ENCODE data around the gene IAH1. TPM values are rescaled to one million over a fixed set of nuclear protein-coding genes. Genes with fewer than 3 reads are reported as not detected.

Gene IAH1
- total RNA-seq, 1 donor from 2014 or later: 24.4 TPM

DNA sequence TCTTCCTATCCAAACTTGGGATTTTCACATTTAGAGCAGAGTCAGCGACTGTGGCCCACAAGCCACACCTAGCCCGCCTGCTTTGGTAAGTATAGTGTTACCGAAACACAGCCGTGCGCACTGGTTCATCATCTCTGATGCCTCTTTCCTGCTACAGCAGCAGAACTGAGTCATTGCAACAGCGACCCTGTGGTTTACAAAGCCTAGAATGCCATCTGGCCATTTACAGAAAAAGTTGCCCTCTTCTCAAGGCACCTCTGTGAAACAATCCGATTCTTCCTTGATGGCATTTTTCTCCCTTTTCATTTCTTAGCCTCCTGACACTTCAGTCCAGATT is 10.7 kb upstream of the IAH1 start:
- Mint-ChIP-seq H3K4me1 (ENCODE audit: low read depth, unreplicated experiment) (peaks cover 19% of the 10 kb centered on the region), H3K36me3 (ENCODE audit: unreplicated experiment) (no peaks in the 10 kb centered on the region), H3K9me3 (ENCODE audit: unreplicated experiment) (no peaks in the 10 kb centered on the region), H3K27ac (ENCODE audit: unreplicated experiment) (peak overlapping the region; percentile 14), H3K4me3 (ENCODE audit: unreplicated experiment) (no peak overlapping the region), H3K27me3 (ENCODE audit: unreplicated experiment) (peaks cover 5% of the 10 kb centered on the region)
- DNase-seq: no peak
- TF ChIP-seq, protein P1, sequence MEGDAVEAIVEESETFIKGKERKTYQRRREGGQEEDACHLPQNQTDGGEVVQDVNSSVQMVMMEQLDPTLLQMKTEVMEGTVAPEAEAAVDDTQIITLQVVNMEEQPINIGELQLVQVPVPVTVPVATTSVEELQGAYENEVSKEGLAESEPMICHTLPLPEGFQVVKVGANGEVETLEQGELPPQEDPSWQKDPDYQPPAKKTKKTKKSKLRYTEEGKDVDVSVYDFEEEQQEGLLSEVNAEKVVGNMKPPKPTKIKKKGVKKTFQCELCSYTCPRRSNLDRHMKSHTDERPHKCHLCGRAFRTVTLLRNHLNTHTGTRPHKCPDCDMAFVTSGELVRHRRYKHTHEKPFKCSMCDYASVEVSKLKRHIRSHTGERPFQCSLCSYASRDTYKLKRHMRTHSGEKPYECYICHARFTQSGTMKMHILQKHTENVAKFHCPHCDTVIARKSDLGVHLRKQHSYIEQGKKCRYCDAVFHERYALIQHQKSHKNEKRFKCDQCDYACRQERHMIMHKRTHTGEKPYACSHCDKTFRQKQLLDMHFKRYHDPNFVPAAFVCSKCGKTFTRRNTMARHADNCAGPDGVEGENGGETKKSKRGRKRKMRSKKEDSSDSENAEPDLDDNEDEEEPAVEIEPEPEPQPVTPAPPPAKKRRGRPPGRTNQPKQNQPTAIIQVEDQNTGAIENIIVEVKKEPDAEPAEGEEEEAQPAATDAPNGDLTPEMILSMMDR (IDR thresholded peaks at IDR 0.05; ENCODE audit: partially characterized antibody, unreplicated experiment): no peak

DNA sequence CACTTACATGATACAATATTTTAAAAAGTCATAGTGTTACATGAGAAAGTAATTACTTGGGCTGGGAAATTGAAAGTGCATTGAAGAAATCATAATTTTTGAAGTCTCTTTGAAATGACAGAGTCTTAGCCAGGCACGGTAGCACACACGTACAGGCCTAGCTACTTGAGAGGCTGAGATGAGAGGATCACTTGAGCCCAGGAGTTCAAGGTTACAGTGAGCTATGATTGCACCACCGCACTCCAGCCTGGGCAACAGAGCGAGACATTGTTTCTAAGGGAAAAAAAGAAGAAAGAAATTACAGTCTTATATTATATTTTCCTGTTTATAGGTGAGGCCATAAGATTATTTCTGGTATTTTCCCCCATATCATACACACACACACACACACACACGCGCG is 9.2 kb upstream of the IAH1 start:
- H3K4me3 Mint-ChIP-seq (ENCODE audit: unreplicated experiment): no peak overlapping the region

DNA sequence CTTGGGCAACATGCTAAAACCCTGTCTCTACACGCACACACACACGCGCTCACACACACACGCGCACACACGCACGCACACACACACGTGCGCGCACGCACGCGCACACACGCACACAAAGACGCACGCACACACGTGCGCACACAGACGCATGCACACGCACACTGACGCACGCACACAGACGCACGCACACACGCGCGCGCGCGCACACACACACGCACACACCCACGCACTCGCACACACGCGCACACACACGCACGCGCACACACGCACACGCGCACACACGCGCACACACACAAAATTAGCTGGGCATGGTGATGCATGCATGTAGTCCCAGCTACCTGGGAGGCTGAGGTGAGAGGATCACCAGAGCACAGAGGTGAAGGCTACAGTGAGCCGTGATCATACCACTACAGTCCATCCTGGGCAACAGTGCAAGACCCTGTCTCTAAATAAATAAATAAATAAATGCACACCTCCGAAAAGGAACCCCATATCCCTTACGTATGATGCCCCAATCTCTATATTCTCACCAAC is 8.1 kb upstream of the IAH1 start:
- no peak for DNase-seq
- peaks cover 5% of the 10 kb centered on the region for H3K27me3 Mint-ChIP-seq (ENCODE audit: unreplicated experiment)
- TF ChIP-seq, protein P1 (IDR thresholded peaks at IDR 0.05; ENCODE audit: partially characterized antibody, unreplicated experiment): no peak

More for the DNA sequence above, 9.2 kb upstream of the IAH1 start:
- peaks cover 5% of the 10 kb centered on the region for H3K27me3 Mint-ChIP-seq (ENCODE audit: unreplicated experiment)
- H3K4me1 Mint-ChIP-seq (ENCODE audit: low read depth, unreplicated experiment): peaks cover 19% of the 10 kb centered on the region
- DNase-seq: no peak
- no peaks in the 10 kb centered on the region for H3K36me3 Mint-ChIP-seq (ENCODE audit: unreplicated experiment)
- H3K9me3 Mint-ChIP-seq (ENCODE audit: unreplicated experiment): no peaks in the 10 kb centered on the region
- TF ChIP-seq, protein P1 (IDR thresholded peaks at IDR 0.05; ENCODE audit: partially characterized antibody, unreplicated experiment): no peak
- no peak overlapping the region for H3K27ac Mint-ChIP-seq (ENCODE audit: unreplicated experiment)

DNA sequence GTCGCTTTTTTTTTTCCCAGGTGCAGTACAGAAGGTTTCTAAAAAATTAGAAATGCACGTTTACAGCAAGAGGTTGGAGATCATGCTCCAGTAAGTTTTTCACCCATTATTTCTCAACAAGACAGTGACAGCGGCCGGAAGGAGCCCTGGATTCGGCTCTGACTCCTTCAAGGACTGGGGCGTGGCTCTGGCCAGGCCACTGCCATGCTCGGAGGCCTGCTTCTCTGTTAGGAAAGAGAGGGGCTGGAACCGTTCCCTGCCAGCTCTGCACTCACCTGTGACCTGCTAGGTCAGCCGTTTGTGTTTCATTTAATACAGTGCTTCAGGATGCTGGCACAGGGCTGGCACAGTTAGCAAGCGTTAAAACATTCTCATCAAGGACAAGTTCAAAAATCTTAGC is 6.7 kb upstream of the IAH1 start:
- no peaks in the 10 kb centered on the region for H3K36me3 Mint-ChIP-seq (ENCODE audit: unreplicated experiment)

More for the DNA sequence above, 8.1 kb upstream of the IAH1 start:
- peaks cover 19% of the 10 kb centered on the region for H3K4me1 Mint-ChIP-seq (ENCODE audit: low read depth, unreplicated experiment)
- no peak overlapping the region for H3K27ac Mint-ChIP-seq (ENCODE audit: unreplicated experiment)
- no peak overlapping the region for H3K4me3 Mint-ChIP-seq (ENCODE audit: unreplicated experiment)
- no peaks in the 10 kb centered on the region for H3K9me3 Mint-ChIP-seq (ENCODE audit: unreplicated experiment)
- H3K36me3 Mint-ChIP-seq (ENCODE audit: unreplicated experiment): no peaks in the 10 kb centered on the region

DNA sequence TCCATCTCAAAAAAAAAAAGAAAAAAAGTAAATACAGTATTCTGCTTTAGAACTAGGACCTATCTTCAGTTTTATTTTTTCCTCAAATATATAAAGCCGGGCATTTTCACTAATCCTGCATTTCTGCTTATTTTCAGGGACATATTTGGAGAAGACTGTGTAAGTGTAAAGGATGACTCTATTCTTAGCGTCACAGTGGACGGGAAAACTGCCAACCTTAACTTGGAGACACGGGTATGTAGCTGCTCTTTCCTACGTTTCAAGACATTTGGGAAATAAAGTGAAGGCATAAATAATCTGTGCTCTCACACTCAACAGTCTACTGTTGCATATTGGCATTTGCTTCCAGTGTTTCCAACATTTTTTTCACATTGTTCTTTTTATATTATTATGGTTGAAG is 3.1 kb upstream of the IAH1 start:
- Mint-ChIP-seq H3K36me3 (ENCODE audit: unreplicated experiment) (no peaks in the 10 kb centered on the region), H3K27ac (ENCODE audit: unreplicated experiment) (no peak overlapping the region), H3K9me3 (ENCODE audit: unreplicated experiment) (peaks cover 2% of the 10 kb centered on the region), H3K4me3 (ENCODE audit: unreplicated experiment) (no peak overlapping the region), H3K27me3 (ENCODE audit: unreplicated experiment) (no peaks in the 10 kb centered on the region), H3K4me1 (ENCODE audit: low read depth, unreplicated experiment) (peaks cover 2% of the 10 kb centered on the region)
- DNase-seq: no peak
- TF ChIP-seq, protein P1 (IDR thresholded peaks at IDR 0.05; ENCODE audit: partially characterized antibody, unreplicated experiment): no peak

More for the DNA sequence above, 6.7 kb upstream of the IAH1 start:
- peaks cover 5% of the 10 kb centered on the region for H3K27me3 Mint-ChIP-seq (ENCODE audit: unreplicated experiment)
- DNase-seq: no peak
- no peak overlapping the region for H3K27ac Mint-ChIP-seq (ENCODE audit: unreplicated experiment)
- no peaks in the 10 kb centered on the region for H3K9me3 Mint-ChIP-seq (ENCODE audit: unreplicated experiment)
- TF ChIP-seq, protein P1 (IDR thresholded peaks at IDR 0.05; ENCODE audit: partially characterized antibody, unreplicated experiment): no peak
- H3K4me1 Mint-ChIP-seq (ENCODE audit: low read depth, unreplicated experiment): peaks cover 11% of the 10 kb centered on the region
- H3K4me3 Mint-ChIP-seq (ENCODE audit: unreplicated experiment): no peak overlapping the region
